Coronary artery (tissue), 2 donors: ENCODE data around the gene ZNF787.

Experiments
- DNase-seq: peaks from one replicate; pipeline ENCODE4 v3.0.0-alpha.2; 2017; ENCODE audit warnings: low spot score
- H3K27ac ChIP-seq, 2 donors: fragments of 200-600 bp; sonication (generic); one replicate each; pipeline ENCODE4 v1.5.1; 2016 to 2019
- H3K4me3 ChIP-seq: fragments of 200-600 bp; sonication (generic); 2 replicates; pipeline ENCODE4 v1.5.1; 2016; ENCODE audit warnings: mild to moderate bottlenecking, moderate library complexity
- TF ChIP-seq, protein P1 (sequence below): fragments of 200-600 bp; sonication (generic); IDR thresholded peaks from one replicate; pipeline ENCODE4 v1.5.1; 2019; ENCODE audit warnings: antibody characterized with exemption

The ZNF787 gene

DNA sequence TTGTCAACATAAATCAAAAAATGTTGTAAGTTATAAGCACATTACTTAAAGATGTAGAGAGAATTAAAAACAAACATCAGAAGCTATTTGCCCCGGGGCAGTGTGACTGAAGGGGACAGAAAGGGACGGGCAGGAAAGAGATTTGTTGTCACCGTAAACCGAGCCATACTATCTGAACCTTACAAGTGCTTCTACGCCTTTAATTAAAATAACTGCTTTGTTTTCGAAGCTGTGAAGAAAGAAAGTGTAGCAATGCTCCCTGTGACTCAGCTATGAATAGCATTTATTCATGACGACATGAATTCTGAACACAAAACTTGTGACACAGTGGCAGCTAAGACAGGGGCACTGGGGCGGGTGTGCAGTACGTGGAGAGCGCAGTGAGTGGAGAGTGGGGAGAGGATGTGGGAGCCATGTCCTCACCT, 30.0 kb downstream of the ZNF787 start:
- TF ChIP-seq, protein P1, sequence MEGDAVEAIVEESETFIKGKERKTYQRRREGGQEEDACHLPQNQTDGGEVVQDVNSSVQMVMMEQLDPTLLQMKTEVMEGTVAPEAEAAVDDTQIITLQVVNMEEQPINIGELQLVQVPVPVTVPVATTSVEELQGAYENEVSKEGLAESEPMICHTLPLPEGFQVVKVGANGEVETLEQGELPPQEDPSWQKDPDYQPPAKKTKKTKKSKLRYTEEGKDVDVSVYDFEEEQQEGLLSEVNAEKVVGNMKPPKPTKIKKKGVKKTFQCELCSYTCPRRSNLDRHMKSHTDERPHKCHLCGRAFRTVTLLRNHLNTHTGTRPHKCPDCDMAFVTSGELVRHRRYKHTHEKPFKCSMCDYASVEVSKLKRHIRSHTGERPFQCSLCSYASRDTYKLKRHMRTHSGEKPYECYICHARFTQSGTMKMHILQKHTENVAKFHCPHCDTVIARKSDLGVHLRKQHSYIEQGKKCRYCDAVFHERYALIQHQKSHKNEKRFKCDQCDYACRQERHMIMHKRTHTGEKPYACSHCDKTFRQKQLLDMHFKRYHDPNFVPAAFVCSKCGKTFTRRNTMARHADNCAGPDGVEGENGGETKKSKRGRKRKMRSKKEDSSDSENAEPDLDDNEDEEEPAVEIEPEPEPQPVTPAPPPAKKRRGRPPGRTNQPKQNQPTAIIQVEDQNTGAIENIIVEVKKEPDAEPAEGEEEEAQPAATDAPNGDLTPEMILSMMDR, result no peak
- H3K4me3 ChIP-seq, result no peak overlapping the region
- no peak overlapping the region for H3K27ac ChIP-seq
- no peak for DNase-seq

DNA sequence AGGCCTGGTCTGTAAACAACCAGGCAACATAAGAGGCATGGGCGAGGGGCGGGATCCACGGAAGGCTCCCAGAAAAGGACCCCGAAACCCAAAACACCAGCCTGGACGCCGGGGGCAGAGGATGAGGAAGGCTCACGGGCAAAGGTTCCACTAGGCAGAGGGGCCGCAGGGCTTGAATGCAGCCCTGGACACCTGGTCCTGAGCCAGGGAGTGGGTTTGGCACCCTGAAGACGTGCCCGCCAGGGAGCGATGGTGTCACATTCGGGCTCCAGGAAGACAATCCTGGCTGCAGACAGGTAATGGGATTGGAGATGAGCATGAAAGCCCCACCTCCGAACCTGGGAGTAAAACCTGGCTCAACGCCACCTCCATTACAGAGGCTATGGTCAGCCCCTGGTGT, 31.8 kb downstream of the ZNF787 start:
- Histone ChIP-seq H3K4me3 (no peak overlapping the region), H3K27ac (no peak overlapping the region)
- no peak for DNase-seq
- TF ChIP-seq, protein P1, result no peak

GRCh38 chr19:56088497-56089215, 32.4 kb downstream of the ZNF787 start:
- TF ChIP-seq, protein P1, result no peak
- H3K4me3 ChIP-seq, result no peak overlapping the region

DNA sequence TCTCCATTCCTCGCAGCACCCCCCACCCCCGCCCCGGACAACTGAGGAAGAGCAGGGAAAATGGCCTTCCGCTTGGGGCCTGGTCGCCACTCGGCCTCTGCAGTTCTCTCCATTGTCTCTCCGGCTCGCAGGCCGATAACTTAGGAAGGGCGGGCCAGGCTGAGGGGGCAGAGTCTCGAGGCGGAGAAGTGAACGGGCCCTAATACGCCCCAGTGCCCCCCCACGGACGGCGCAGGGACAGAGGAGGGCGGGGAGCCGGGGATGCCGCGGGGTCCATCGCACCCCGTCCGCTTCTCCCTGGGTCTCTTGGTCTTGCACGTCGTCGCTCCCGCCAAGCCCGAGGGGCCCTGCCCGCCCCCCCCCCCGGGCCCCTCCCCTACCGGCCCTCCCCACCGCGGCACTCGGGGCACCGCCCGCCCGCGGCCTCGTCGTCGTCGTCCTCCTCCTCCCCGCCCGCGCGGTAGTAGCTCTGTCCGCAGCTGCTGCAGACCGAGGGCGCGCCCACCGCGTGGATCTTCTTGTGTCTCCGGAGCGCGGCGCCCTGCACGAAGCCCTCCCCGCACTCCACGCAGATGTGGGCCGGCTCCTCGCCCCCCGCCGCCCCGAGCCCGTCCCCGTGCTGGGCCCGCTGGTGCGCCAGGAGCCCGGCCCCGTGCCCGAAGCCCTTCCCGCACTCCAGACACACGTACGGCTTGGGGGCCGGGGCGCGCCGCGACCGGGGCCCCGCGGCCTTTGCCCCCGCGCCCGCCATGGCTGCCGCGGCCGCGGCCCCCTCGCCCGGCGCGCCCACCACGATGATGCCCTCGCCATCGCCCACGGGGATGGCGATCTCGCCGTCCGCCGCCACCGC, 33.2 kb downstream of the ZNF787 start:
- TF ChIP-seq, protein P1, result no peak
- Histone ChIP-seq H3K27ac (no peak overlapping the region), H3K4me3 (no peak overlapping the region)
- DNase-seq, result no peak

More at GRCh38 chr19:56088497-56089215, 32.4 kb downstream of the ZNF787 start:
- H3K27ac ChIP-seq, result no peak overlapping the region
- no peak for DNase-seq

- no peak for DNase-seq
- Histone ChIP-seq H3K27ac (no peak overlapping the region), H3K4me3 (no peak overlapping the region)
- TF ChIP-seq, protein P1, result no peak
Measured at GRCh38 chr19:56086671-56087430, 34.2 kb downstream of the ZNF787 start.

- DNase-seq, result no peak
- no peak overlapping the region for H3K27ac ChIP-seq
- no peak overlapping the region for H3K4me3 ChIP-seq
- TF ChIP-seq, protein P1, result no peak
Measured at GRCh38 chr19:56085571-56086275, 35.4 kb downstream of the ZNF787 start.
